ENCODE data around the gene WBP2.

WBP2 gene

DNA sequence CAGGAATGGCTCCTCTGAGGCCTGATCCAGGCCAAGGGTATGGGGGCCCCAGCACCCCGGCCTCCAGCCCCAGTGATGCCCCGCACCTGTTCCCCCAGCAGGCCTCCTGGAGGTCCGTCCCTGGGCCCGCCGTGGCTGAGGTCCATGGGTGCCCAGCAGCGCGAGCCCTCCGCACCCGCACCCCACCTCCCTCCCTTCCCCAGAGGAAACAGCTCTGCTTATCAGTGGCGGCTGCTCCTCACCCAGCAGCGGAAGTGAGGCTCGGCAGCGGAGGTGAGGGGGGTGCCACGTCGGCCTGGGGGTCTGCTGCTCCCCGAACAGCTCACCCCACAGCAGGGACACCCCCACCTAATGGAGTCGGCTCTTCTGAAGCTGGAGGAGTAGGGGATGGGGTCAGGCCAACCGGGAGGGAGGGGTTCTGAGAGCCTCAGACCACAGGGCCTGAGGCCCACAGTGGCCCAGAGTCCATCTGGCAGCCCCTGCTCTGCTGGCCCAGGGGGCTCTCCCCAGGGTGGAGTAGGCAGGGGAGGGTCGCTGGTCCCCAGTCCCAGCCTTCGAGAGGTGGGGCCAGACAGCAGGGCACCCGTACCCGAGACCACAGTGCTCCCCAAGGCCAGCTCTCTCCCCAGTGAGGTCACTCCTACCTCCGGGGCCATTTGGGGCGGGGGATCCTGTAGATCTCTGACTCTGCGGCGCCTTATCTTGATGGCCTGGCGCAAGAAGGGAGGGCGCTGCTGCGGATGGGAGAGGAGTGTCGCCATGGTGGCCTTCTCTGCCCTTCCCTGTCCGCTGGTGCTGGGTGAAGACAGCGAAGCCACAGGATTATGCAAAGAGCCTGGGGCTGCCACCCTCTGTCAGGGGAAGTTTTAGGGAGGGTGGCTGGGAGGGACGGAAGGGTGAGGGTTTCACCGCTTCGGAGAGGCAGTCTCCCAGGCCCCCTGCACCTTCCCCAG lies 11.3 kb downstream of the WBP2 start, which contains the start of gene UNC13D:
UNC13D (minus strand) TSS at position 828 of the 953 bp plus-strand sequence; CDS start at position 761, 67 bp downstream.
- peak; percentile 93 for DNase-seq

DNA sequence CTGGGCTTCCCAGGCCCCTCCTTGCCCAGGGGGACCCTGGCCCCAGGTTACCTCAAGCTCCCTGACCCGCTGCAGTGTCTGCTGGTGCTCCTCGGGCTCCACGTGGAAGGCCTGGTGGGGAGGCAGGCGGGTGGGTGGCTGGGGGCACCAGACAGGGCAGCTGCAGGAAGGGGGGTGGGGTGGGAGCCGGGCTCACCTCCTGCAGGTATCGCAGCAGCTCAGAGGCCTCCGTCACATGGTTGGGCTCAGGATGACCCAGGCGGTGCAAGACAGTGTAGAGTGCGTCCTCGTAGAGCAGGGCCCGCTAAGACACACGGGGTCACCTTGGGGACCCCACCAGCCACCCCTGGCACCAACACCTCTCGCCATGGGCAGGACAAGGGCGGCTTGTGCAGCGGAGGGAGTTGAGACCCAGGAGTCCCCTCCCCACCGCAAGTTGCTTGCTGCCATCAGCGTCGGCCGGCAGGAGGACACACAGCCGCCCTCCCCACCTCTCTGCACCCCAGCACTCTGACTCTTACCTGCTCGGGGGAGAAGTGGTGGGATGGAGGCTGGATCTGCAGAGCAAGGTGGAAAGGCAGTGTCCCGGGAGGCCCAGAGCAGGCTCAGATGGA lies 12.1 kb downstream of the WBP2 start:
- DNase-seq = no peak

DNA sequence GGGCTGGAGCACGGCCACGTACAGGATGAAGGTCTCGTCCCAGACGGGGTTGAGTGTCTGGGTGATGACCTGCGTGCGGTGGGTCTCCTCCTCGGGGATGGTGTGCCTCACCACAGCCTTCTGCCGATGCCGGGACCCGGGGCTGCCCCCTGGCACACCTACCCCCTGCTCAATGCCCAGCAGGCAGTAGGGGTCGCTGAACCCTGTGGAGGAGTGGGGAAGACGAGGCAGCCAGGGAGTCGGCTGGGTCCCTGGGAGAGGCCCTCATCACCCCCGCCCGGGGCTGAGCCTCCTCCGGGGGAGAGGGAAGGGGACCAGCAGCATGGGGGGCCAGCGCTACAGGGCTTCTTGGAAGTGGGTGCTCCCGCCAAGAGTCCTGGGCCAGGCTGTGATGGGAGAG lies 12.7 kb downstream of the WBP2 start:
- DNase-seq = no peak

DNA sequence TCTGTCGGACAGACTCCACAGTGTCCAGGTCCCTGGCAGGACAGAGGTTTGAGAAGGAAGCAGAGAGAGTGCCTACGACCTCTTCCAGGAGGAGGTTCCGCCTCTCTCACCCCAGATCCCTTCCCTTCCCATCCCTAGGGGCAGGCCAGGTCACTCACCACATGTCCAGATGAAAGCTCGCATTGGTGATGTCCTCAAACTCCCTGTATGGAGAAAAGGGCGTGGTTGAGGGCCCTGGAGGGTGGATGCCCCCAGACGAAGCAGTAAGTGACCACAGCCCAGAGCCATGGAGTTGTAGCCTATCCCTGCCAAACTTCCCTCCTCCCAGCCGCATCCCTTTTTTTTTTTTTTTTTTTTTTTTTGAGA lies 14.4 kb downstream of the WBP2 start:
- no peak for DNase-seq

DNA sequence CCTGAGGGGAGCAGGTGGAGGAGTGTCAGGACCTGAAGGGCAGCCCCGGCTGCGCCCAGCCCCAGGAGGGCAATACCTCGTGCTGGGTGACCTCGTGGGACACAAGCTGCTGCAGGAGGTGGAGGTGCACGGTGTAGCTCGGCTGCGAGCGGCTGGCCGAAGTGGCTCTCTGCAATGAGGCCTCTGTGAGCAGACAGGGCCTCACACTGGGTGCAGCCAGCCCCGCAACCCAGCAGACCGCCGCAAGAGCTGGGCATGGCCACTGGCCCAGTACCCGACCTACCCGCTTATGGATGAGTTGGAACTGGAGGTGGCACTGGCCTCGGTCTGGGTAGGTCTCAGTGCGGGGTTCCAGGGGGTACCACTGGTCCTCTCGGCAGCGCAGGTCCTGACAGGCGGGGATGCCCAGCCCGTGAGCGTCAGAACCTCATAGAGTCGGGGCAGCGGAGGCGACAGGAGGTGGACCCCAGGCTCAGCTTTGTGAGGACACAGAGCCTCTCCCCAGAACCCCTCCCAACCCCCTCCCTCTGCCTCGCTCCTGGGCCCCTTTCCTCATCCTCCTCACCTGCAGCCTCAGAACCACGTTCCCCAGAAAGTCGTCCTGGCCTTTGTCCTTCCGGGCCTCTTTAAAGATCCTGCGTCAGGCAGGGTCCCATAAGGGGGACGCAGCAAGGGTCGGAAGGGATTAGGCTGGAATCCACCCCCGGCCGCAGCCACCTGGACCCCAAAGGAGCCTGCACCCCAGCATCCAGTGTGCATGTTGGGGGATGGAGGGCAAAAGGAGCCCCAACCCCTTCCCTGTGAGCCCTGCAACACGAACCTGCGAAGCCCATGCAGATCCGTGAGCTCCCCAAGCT lies 15.0 kb downstream of the WBP2 start:
- DNase-seq = no peak

DNA sequence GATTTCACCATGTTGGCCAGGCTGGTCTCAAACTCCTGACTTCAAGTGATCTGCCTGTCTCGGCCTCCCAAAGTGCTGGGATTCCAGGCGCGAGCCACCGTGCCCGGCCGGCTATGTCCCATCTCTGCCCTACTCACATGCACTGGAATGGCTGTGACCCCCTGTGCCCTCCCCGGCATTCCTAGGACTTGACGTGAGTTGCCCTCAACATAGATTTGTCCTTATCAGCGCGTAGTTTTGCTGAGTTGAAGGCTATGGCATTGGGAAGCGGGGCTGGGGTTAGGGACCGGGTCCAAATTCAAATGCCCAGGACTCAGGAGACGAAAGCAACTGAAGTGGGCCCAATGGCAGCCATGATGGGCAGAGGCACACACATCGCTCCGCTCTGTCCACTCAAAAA lies 16.7 kb downstream of the WBP2 start:
- no peak for DNase-seq

DNA sequence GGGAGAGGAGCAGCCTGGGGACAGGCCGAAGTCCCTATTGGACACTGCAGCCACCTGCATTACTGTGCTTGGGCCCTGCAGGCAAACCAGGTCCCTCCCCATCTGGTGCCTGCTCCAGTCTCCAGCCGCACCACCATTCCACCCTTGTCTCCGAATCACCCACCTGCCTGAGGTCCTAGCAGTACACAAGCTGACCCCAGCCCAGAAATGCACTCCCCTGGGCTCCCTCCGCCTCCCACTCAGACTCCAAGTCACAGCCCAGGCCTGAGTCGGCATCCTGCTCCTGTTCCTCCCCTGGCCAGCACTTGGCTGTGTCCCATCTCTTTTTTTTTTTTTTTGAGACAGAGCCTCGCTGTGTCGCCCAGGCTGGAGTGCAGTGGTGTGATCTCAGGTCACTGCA lies 17.2 kb downstream of the WBP2 start:
- DNase-seq = no peak

DNA sequence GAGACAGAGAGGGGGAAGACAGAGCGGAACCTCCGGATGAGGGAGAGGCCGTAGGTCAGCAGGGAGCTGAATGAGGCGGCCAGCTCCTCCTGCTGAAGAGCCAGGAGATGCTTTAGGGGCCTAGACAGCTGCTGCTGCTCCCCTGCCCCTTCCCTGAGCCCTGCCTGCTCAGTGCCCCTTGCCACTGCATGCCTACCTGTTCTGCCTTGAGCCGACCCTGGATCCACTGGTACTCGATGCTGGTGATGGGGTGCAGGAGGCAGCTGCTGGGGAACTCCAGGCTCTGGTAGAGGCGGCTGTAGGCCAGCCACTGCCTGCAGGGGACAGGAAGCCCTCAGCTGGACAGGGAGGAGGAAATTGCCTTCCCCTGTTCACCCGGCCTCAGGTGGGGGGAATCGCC lies 18.5 kb downstream of the WBP2 start:
- no peak for DNase-seq

DNA sequence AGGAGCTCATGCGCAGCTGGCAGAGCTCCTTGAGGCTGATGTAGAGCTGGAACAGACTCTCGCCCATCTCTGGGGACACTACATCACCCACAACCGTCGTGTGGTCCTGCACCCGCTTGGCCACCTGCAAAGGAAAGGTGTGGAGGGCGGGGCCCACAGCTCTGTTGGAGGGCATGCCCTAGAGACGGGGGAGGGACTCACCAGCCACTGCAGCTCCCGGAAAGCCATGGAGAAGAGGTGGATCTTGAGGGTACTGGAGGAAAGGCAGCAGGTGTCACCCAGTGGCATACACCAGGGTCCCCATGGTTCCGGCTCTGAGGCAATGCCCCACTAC lies 19.5 kb downstream of the WBP2 start:
- DNase-seq = no peak

DNA sequence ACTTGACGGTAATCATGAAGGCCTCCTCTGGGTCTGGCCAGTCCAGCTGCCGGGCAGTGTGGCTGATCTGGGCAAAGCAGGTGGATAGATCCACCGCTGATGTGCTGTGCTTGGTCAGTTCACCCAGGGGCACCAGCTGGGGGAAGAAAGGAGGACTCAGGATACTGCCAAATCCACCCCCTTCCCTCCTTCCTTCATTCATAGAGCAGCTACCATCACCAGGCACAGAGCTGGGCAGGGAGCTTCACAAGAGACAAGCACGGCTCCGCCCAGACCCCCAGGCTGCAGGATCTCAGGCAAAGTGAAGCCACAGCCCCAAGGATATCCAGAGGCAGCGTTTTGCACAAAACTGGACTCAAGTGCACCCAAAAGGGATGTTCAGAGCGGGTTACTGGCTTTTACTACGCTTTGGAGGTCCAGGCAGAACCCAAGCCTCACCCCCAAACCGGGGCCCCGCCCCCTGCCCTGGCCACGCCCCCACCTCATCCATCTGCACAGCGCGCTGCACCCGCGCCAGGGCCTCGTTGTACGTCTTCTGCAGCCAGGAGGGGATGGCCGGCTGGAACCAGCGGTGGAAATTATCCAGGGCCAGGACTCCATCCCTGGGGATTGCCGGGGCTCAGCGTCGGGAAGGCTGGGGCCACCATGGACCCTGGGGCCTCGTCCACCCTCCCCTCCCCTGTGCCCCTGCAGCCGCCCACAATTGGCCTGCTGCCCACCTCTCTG lies 20.0 kb downstream of the WBP2 start:
- DNase-seq = no peak

DNA sequence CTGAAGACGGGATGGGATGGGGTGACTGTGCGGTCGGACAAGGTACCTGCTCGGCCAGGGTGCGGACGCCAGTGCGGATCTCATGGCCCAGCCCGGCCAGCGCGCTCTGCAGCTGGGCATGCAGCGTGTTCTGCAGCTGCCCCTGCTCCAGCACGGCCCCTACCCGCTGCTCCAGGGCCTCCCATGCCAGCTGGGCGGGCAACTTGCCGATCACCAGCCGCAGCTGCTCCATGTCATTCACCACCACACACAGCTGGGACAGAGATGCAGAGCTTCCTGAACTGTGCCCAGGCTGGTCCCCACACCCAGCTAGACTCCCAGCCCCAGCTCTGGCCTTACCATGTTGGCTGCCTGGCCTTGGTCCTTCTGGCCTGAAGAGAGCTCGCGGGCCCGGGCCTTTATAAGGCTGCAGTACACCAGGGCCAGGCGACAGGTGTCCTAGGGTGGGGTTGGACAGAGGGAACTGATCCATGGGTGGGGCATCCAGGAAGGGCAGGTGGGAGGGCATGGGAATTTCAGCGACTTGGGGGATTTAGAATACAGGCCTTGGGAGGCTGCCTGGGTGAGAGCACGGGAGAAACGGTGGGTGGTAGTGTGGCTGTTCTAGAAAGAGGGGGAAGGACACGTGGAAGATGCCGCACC lies 20.7 kb downstream of the WBP2 start:
- DNase-seq = no peak

DNA sequence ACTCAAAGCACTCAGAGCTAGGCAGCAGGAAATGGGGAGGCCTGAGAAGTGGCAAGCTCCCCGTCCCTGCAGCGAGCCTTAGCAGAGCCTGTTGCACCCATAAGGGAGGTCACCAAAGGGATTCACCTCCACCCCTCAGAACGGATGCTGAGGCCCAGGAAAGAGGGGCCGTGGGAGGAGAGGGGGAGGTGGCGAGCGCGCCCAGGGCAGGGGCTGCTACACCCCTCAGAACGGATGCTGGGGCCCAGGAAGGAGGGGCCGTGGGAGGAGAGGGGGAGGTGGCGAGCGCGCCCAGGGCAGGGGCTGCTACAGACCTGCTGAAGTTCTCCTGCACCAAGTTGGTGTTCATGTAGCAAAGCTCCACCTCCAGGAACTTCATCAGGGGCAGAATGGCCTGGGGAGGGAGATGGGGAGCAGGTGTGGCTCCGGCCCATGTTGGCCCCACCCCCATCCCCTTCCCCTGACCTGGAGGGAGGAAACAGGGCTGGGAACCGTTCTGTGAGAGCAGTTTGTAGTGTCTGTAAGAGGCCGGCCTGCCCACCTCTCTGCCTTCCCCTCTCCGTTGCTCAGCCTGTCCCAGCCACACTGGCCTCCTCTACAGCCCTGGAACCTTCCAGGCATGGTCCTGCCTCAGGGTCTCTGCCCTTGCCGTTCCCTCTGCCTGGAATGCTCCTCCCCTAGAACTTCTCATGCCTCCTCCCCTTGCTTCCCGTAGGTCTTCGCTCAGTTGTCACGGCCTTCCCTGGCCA lies 22.3 kb downstream of the WBP2 start:
- DNase-seq = peak; percentile 25

DNA sequence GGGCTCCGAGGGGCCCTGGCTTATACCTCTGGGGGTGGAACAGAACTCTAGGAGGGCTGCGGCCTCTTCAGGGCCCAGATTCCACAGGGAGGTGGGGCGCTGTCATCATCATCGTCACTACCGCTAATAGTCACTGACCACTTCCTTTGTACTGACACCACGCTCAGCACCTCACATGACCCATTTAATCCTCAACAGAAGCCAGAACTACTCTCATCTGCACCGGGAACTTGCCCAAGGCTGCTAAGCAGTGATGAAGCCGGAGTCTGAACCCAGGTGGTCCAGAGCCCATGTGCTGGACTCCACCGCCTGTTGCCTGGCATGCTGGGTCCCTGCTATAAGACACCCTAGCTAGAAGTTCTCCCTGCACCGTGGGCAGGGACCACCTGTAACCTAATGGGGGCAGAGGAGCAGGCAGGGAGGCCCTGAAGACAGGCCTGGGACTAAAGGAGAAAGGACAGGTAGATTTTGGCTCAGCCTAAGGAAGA lies 22.9 kb downstream of the WBP2 start:
- peak; percentile 39 for DNase-seq

DNA sequence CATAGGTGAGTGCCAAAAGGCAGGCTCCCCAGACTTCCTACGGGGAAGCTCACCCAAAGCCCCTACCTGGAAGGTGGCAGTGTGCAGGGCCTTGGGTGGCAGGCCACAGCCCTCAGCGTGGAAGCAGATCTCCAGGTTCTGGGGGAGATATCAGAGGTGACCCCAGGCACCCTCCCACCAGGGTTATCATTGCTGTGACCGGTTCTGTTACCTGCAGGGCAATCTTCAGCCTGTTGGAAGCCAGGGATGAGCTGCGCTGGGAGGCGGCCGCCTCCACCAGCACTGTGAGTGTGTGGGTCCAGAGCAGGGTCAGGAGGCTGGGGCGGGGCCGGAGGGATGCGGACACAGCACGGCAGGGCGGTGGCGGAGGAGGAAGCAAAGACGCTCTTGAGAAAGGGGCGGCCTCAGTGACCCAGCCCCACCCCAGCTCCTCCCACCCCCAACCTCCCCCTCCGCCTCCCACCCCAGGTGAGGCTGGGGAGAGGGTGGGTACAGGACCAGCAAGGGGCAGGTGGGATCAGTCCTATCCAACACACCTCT lies 24.0 kb downstream of the WBP2 start:
- no peak for DNase-seq

DNA sequence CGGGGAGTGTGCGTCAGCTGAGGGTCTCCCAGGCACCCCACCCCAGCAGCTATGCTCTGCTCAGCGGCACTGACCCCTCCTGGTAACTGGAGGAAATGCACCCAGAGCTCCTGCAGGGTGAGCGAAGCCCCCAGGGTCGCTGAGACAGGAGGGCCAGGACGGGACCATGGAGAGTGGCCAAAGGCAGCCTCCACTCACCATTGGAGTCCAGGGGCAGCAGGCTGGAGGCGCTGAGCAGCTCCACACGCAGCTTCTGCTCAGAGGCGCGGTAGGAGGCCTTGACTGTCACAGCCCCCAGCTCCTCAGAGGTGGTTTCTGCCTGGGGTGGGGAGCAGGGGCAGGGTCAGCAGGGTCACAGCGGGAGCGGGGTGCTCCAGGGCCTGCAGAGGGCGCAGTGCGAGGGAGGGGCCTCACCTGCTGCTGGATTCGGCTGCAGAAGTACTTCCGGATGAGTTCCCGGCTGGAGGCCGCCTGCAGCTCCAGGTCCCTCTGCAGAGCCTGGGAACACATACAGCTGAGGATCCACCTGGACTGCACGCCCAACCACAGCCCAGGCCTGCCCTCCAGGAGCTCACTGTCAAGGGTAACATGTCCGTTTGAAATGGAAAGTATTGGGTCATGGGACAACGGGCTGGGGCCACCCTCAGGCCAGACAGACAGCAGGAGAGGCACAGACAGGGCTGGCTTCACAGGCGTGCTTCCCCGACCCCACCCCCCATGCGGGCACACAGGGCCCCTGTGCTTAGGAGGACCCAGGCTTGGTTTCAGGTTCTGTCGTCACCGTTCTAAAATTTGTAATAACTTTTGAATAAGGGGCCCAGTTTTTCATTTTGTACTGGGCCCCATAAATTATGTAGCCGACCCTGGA lies 24.7 kb downstream of the WBP2 start:
- no peak for DNase-seq

DNA sequence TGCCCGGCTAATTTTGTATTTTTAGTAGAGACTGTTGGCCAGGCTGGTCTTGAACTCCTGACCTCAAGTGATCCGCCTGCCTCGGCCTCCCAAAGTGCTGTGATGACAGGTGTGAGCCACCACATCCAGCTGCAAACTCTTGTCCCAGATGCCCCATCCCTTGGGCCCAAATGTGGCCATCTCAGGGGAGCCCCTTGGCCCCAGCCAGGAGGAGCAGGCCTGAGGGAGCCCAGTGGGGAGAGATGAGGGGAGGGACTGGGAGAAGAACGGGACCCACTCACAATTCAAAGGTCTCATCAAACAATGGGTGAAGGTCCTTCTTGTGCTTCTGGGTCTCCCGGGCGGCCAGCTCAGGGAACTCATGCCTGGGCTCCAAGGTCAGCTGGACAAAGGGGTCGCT lies 25.4 kb downstream of the WBP2 start:
- no peak for DNase-seq

DNA sequence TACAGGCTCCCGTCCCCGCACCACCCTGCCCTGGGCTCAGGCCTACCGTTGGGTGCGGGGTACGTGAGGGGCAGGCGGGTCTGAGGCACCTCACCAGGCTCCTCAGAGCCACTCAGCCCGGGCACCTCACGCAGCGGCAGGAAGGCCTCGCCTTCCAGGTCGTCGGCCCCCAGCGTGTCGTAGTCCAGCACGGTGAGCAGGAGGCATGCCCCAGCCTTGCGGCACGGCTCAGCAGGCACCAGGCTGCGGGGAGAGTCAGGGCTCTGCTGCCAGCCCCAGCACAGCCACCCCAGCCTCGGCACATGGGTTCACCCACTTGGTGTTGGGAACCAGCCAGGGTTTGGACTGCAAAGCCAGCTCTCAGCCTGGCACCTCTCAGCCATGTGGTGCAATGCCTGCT lies 26.4 kb downstream of the WBP2 start:
- no peak for DNase-seq

DNA sequence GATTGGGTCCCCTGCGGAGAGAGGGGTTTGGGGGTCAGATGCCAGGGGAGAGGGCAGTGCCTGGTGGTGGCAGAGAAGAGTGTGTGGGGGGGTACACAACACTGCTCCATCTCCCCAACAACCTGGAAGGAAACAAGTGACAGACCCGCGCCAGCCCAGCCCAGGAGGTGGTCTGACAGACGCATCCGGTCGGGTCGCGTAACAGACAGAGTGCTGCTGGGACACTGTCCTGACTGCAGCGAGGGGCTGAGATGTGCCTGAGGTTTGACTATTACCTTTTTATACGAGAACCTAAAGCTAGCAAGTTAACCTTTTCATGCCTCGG lies 27.1 kb downstream of the WBP2 start:
- no peak for DNase-seq

DNA sequence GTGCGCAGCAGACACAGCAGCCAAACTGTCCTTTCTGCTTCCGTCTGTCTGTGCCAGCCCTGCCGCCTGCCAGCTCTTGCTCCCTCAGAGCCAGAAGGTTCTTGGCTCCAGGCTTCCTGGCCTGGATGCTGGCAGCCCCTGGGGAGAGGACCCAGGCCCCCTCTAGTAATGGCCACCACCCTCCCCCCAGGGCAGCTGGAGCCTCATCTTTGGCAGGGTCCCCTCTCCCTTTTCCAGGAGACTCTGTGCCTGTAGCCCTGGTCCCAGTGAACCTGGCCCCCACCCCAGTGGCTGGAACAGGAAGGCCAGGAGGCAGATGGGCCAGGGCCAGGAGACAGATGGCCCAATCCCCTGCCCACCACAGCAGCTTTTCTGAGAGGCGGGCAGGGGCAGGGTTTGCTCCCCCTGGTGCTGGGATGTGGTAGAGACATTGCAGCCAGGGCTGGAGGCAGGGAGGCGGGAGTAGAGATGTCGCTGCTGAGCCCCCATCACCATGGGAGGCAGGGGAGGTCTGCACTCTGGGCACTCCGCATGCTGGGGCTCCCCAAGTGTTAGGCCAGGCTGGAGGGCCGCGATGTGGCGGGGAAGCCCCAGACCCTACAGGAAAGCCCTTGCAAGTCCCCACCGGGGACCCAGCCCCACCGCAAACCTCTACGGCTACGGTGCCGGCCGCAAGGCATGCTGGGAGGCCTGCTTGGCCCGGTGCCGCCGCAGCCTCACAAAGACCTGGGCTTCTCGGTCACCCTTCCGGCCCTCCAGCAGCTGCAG lies 27.6 kb downstream of the WBP2 start:
- DNase-seq = no peak
